Tibial nerve (tissue), 4 donors: ENCODE data around the gene FAM120C.

Source experiments
- EP300 ChIP-seq, 2 donors: sonication (generic); formaldehyde crosslinking; IDR thresholded peaks; one replicate each; pipeline ENCODE4 v1.6.1; 2017; ENCODE audit warnings: antibody characterized with exemption in 2 of 2, mild to moderate bottlenecking in 1 of 2
- POLR2A ChIP-seq, 2 donors: fragments of 450-650 bp; IDR thresholded peaks; one replicate each; pipeline ENCODE4 v1.6.1; 2017; ENCODE audit warnings: antibody characterized with exemption in 2 of 2, mild to moderate bottlenecking in 2 of 2, moderate library complexity in 2 of 2
- TF ChIP-seq, protein P1 (sequence below), 5 experiments: fragments of 200-600 bp in 3 of 5; fragments of 450-650 bp in 2 of 5; sonication (generic) in 3 of 5; IDR thresholded peaks; one replicate each; pipeline ENCODE4 v1.5.1; 2016 to 2019; ENCODE audit warnings: antibody characterized with exemption in 5 of 5, mild to moderate bottlenecking in 3 of 5, moderate library complexity in 2 of 5

DNA sequence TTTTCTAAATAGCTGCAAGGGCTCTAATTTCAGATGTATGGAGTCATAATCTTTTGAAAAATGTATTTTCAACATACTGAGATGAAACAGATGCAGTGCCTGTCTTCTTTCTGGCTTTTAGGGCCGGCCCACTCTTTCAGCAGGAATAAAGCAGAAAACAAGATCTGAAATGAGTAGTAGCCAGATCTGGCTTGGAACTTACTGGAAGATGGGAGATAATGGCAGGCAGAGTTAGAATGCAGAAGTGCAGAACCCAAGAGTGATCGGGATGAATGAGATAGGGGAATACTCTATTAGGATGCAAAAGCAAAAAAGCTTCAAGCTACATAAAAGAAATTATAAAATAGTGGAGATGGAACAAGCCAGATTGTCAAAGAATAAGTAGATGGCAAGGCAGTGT is 1.4 kb upstream of the FAM120C start:
- TF ChIP-seq POLR2A (IDR thresholded peaks at IDR 0.05) (no peak), EP300 (IDR thresholded peaks at IDR 0.05) (no peak)
- TF ChIP-seq, protein P1, sequence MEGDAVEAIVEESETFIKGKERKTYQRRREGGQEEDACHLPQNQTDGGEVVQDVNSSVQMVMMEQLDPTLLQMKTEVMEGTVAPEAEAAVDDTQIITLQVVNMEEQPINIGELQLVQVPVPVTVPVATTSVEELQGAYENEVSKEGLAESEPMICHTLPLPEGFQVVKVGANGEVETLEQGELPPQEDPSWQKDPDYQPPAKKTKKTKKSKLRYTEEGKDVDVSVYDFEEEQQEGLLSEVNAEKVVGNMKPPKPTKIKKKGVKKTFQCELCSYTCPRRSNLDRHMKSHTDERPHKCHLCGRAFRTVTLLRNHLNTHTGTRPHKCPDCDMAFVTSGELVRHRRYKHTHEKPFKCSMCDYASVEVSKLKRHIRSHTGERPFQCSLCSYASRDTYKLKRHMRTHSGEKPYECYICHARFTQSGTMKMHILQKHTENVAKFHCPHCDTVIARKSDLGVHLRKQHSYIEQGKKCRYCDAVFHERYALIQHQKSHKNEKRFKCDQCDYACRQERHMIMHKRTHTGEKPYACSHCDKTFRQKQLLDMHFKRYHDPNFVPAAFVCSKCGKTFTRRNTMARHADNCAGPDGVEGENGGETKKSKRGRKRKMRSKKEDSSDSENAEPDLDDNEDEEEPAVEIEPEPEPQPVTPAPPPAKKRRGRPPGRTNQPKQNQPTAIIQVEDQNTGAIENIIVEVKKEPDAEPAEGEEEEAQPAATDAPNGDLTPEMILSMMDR (IDR thresholded peaks at IDR 0.05), result no peak
